ENCODE measurements around the gene PRKAR1A. TPM values are rescaled to one million over a fixed set of nuclear protein-coding genes. Genes with fewer than 3 reads are reported as not detected.
"Not testable (repeated sequence)": the region's sequence is repeated elsewhere in the genome, so short reads cannot be mapped to it uniquely, and the experiment has no call there.

PRKAR1A gene
- total RNA-seq, 1 donor, result 267 TPM

DNA sequence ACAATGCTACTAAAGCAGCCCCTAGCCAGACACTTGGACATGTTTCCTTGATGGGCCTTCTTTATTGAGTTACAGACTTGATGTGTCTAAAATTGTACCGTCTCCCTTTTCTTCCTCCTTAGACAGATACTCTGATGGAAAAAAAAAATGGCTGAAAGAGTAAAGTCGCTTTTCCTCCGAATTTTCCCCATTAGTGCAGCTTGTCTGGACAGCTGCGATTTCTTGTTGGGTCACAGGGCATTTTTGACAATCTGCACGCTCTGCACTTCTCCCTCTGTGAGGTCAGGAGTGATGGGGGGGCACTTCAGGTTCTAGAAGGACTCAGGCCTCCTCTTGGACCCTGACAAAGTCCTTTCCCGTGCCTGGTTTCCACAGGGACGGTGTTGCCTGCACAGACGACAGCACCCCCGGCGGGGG is 968 bp upstream of the PRKAR1A start:
- peak; percentile 29 for DNase-seq (ENCODE audit: low read depth)
- TF ChIP-seq, protein P1, sequence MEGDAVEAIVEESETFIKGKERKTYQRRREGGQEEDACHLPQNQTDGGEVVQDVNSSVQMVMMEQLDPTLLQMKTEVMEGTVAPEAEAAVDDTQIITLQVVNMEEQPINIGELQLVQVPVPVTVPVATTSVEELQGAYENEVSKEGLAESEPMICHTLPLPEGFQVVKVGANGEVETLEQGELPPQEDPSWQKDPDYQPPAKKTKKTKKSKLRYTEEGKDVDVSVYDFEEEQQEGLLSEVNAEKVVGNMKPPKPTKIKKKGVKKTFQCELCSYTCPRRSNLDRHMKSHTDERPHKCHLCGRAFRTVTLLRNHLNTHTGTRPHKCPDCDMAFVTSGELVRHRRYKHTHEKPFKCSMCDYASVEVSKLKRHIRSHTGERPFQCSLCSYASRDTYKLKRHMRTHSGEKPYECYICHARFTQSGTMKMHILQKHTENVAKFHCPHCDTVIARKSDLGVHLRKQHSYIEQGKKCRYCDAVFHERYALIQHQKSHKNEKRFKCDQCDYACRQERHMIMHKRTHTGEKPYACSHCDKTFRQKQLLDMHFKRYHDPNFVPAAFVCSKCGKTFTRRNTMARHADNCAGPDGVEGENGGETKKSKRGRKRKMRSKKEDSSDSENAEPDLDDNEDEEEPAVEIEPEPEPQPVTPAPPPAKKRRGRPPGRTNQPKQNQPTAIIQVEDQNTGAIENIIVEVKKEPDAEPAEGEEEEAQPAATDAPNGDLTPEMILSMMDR (IDR thresholded peaks at IDR 0.05; ENCODE audit: insufficient read depth, low read length), result no peak

DNA sequence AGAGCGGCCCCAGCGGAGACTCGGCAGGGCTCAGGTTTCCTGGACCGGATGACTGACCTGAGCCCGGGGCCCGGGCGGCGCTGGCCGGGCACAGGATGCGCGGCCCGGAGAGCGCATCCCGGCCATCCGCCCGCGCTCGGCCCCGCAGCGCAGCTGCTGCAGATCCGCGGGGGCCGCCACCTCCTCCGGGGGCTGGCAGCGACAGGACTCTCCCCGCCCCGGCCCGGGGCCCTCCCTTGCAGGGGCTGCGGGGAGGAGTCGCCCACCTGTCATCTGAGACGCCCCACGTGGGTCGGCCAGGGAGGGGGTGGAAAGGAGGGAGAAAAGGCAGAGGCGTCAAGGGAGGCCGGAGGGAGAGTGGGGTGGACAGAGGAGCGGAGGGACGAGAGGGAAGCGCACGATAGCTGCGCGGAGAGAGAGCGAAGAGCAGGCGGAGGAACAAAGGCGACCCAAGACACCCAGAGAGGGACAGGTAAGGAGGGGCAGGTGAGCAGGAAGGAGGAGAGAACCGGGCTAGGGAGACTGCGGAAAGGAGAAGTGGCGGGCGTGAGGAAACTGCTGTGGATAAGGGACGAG is 471 bp upstream of the PRKAR1A start:
- TF ChIP-seq, protein P1 (IDR thresholded peaks at IDR 0.05; ENCODE audit: insufficient read depth, low read length), result no peak

More for the DNA sequence above, 968 bp upstream of the PRKAR1A start:
- peak overlapping the region; percentile 98 for H3K4me3 ChIP-seq (ENCODE audit: low read depth, low read length)

DNA sequence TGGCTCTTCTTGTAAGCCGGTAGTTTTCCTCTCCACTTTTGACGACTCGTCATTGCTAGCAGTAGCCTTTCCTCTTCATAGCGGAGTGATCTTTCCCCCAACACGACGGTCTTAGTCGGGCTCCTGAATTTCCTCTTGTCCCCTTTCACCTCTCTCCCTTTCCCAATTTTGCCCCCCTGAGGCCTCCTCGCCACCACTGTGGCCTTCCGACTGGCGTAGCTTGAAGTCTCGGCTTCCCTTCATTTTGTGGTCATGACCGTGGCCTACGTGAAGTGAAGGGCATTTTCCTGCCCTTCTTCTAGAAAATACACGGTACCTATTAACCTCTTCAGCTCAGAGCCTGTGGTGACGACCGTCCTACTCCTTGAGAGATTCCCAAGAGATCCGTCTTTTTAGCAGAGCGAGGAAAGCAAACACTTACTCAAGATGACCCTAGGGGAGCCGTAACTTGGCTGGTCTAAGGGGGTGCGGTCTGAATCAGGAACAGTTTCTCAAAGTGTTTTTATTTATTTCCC is 787 bp downstream of the PRKAR1A start:
- TF ChIP-seq, protein P1 (IDR thresholded peaks at IDR 0.05; ENCODE audit: insufficient read depth, low read length), result no peak
- DNase-seq (ENCODE audit: low read depth), result peak; percentile 66
- H3K4me3 ChIP-seq (ENCODE audit: low read depth, low read length), result peak overlapping the region; percentile 98

More for the DNA sequence above, 471 bp upstream of the PRKAR1A start:
- peak; percentile 65 for DNase-seq (ENCODE audit: low read depth)
- H3K4me3 ChIP-seq (ENCODE audit: low read depth, low read length), result peak overlapping the region; percentile 98

DNA sequence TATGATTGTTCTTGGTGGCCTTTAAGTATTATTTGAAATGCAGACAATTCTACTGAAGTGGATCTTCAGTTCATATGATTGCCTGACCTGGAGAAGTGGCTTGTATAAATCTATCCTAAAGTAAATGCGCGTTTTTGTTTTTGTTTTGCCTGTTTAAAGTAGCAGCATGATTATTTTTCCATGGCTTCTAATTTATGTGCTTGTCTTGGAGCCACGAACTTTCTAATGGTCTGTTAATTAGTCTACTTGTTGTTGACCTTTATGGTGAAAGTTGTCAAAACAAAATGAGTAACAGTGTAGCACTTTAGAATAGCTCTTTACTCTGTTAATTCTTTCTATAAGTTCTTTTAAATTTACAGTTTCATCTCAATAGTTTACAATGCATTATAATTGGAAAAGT is 1.7 kb downstream of the PRKAR1A start:
- TF ChIP-seq, protein P1 (IDR thresholded peaks at IDR 0.05; ENCODE audit: insufficient read depth, low read length), result no peak
- H3K4me3 ChIP-seq (ENCODE audit: low read depth, low read length), result peak overlapping the region; percentile 98
- DNase-seq (ENCODE audit: low read depth), result peak; percentile 24

DNA sequence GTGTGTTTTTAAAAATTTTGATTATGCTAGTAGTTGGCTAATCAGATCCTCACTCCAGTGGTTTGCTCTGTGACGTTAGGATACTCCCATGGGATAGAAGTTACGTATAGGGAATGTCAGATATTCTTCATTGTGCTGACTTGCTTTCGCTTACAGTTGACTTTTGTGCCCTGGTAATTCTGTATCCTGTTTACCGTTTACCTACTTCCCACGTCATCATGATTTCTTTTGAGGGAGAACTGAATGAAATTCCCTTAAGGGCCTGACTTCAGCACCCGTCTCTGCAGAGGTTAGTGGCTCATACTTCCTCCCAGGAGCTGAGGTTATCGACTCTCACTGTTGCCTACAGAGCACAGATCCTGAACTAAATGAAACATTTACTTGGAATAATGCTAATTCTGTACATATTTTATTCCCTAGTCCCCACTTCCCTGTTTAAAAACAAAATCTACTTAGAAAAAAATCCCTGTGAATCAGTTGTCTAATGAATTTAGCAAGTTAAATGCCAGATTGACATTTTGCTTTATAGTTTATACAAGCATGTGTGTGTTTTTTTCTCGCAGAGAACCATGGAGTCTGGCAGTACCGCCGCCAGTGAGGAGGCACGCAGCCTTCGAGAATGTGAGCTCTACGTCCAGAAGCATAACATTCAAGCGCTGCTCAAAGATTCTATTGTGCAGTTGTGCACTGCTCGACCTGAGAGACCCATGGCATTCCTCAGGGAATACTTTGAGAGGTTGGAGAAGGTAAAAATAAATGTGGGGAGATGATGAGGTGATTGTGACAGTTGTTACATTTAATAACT is 2.8 kb downstream of the PRKAR1A start:
- H3K4me3 ChIP-seq (ENCODE audit: low read depth, low read length), result peak overlapping the region; percentile 98
- TF ChIP-seq, protein P1 (IDR thresholded peaks at IDR 0.05; ENCODE audit: insufficient read depth, low read length), result no peak
- peak; percentile 94 for DNase-seq (ENCODE audit: low read depth)

DNA sequence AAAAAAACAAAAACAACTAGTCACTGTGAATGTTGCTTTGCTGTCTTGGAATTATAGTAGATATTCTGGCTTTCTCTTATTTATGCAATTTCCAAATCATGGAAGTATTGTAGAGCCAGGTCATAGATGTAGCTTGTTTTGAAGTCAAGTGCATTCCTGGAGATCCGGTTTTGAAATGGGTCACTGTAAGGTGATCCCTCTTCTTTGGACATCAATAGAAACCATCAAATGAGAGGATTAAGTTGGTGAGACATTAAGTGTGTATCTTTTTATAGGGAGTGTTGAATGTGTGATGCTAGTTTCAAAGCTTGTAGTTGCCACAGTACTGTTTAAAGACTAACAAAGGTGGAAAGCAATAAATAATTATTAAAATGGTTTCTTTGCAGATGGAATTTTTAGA is 4.5 kb downstream of the PRKAR1A start:
- peak; percentile 21 for DNase-seq (ENCODE audit: low read depth)
- TF ChIP-seq, protein P1 (IDR thresholded peaks at IDR 0.05; ENCODE audit: insufficient read depth, low read length), result no peak
- H3K4me3 ChIP-seq (ENCODE audit: low read depth, low read length), result no peak overlapping the region

DNA sequence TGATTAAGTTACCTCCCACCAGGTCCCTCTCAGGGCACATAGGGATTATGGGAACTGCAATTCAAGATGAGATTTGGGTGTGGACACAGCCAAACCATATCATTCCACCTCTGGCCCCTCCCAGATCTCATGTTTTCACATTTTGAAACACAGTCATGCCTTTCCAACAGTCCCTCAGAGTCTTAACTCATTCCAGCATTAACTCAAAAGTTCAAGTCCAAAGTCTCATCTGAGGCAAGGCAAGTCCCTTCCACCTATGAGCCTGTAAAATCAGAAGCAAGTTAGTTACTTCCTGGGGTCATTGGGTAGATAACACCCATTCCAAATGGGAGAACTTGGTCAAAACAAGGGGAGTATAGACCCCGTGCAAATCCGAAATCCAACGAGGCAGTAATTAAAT is 5.4 kb downstream of the PRKAR1A start:
- DNase-seq (ENCODE audit: low read depth); H3K4me3 ChIP-seq (ENCODE audit: low read depth, low read length): not testable (repeated sequence)

Measured in fibroblast of the aortic adventitia (primary cell).